Endothelial cell of umbilical vein (primary cell): ENCODE results near the gene PRDM2. TPM values are rescaled to one million over a fixed set of nuclear protein-coding genes. Genes with fewer than 3 reads are reported as not detected.

ENCODE experiments used
- BruUV-seq: library from RNA; stranded (reverse); fragments of 400-500 nt; replicated peaks from 2 replicates; lab custom pipeline; 2021; lab: Mats Ljungman, UMichigan
- CTCF ChIA-PET: fragments of 300-600, 350-600 bp; sonication (Branson Sonifier 250); formaldehyde crosslinking; loops from one replicate; lab custom pipeline; 2021; ENCODE audit warnings: antibody characterized with exemption, inconsistent platforms; lab: Charles Lee
- POLR2A ChIA-PET: fragments of 300-600, 350-600 bp; sonication (Branson Sonifier 250); formaldehyde crosslinking; loops from one replicate; lab custom pipeline; 2021; ENCODE audit warnings: antibody characterized with exemption, inconsistent platforms; lab: Charles Lee
- DNase-seq: peaks from one replicate; pipeline ENCODE4 v3.0.0-alpha.2; 2011; ENCODE audit warnings: low read depth, low spot score
- FAIRE-seq: peaks from 2 replicates; lab custom pipeline; 2011; peaks lifted over from hg19 to GRCh38; lab: Jason Lieb, UNC
- H2AFZ ChIP-seq: 2 replicates; pipeline ENCODE4 v1.6.0; 2012; ENCODE audit warnings: low read depth, low read length, control low read depth, inconsistent platforms
- H3K27ac ChIP-seq: 2 replicates; pipeline ENCODE4 v1.5.1; 2011; ENCODE audit warnings: low read depth, mild to moderate bottlenecking, control low read depth, low read length, moderate library complexity; ENCODE audit not compliant: insufficient read depth
- H3K27me3 ChIP-seq, 2 experiments: 2 replicates each; pipeline versions ENCODE4 v1.6.0 to v1.6.1; 2011; ENCODE audit warnings: low read length in 2 of 2, mixed read lengths in 1 of 2; ENCODE audit not compliant: control insufficient read depth in 2 of 2, insufficient read depth in 2 of 2
- H3K36me3 ChIP-seq, 2 experiments: 2 replicates in 1 of 2; 3 replicates in 1 of 2; pipeline ENCODE4 v1.5.1; 2011; ENCODE audit warnings: low read length in 2 of 2, mild to moderate bottlenecking in 1 of 2, moderate library complexity in 1 of 2; ENCODE audit not compliant: control insufficient read depth in 2 of 2, insufficient read depth in 2 of 2; ENCODE audit errors: extremely low read depth in 1 of 2
- H3K4me1 ChIP-seq: 3 replicates; pipeline ENCODE4 v1.5.1; 2011; ENCODE audit warnings: mild to moderate bottlenecking, low read length; ENCODE audit not compliant: control insufficient read depth, insufficient read depth; ENCODE audit errors: extremely low read depth
- H3K4me2 ChIP-seq: 2 replicates; pipeline ENCODE4 v1.6.1; 2011; ENCODE audit warnings: low read length, control low read depth, mixed read lengths; ENCODE audit not compliant: insufficient read depth
- H3K4me3 ChIP-seq, 3 experiments: fragments of 200-600 bp in 1 of 3; sonication (generic), shearing (Covaris generic) in 1 of 3; replicated peaks in 1 of 3; 2 replicates each; pipeline ENCODE4 v1.5.1; 2011 to 2016; ENCODE audit warnings: control low read depth in 3 of 3, low read length in 3 of 3, mild to moderate bottlenecking in 2 of 3, inconsistent platforms in 1 of 3, low read depth in 1 of 3, moderate library complexity in 1 of 3; ENCODE audit not compliant: insufficient read depth in 1 of 3
- H3K79me2 ChIP-seq: 2 replicates; pipeline ENCODE4 v1.6.0; 2012; ENCODE audit warnings: low read length, inconsistent platforms; ENCODE audit not compliant: control insufficient read depth, insufficient read depth
- H3K9ac ChIP-seq: replicated peaks from 2 replicates; pipeline ENCODE3; 2011; ENCODE audit warnings: low read length, control low read depth; ENCODE audit not compliant: insufficient read depth; ENCODE audit errors: extremely low read depth
- H3K9me1 ChIP-seq: replicated peaks from 3 replicates; pipeline ENCODE4 v1.6.0; 2011; ENCODE audit warnings: mild to moderate bottlenecking, low read length; ENCODE audit not compliant: control insufficient read depth, insufficient read depth; ENCODE audit errors: extremely low read depth
- H3K9me3 ChIP-seq: replicated peaks from 2 replicates; pipeline ENCODE4 v1.5.1; 2012; ENCODE audit warnings: low read length, inconsistent platforms; ENCODE audit not compliant: control insufficient read depth, insufficient read depth
- H4K20me1 ChIP-seq: replicated peaks from 2 replicates; pipeline ENCODE3; 2011; ENCODE audit warnings: mild to moderate bottlenecking, low read length; ENCODE audit not compliant: control insufficient read depth, insufficient read depth; ENCODE audit errors: extremely low read depth
- CTCF ChIP-seq, 2 donors: IDR thresholded peaks; 1 replicate in 1 of 2; 2 replicates in 1 of 2; pipeline ENCODE4 v1.5.1; 2011; ENCODE audit warnings: low read length in 2 of 2, mild to moderate bottlenecking in 2 of 2, moderate library complexity in 2 of 2, control low read depth in 1 of 2, inconsistent platforms in 1 of 2, low read depth in 1 of 2; ENCODE audit not compliant: insufficient read depth in 1 of 2; ENCODE audit errors: extremely low read depth in 1 of 2
- EZH2 ChIP-seq: IDR thresholded peaks from 2 replicates; pipeline ENCODE4 v1.6.1; 2012; ENCODE audit warnings: borderline replicate concordance, low read depth, mild to moderate bottlenecking, moderate library complexity, low read length, inconsistent platforms; ENCODE audit not compliant: severe bottlenecking
- FOS ChIP-seq: IDR thresholded peaks from 2 replicates; pipeline ENCODE4 v1.6.1; 2011; ENCODE audit warnings: mild to moderate bottlenecking, low read length, moderate library complexity, borderline replicate concordance; ENCODE audit not compliant: insufficient read depth
- GATA2 ChIP-seq: IDR thresholded peaks from 2 replicates; pipeline ENCODE4 v1.7.0; 2011; ENCODE audit warnings: low read depth, mild to moderate bottlenecking, moderate library complexity, mixed read lengths, low read length; ENCODE audit not compliant: insufficient read length, insufficient read depth
- JUN ChIP-seq: IDR thresholded peaks from 2 replicates; pipeline ENCODE4 v1.6.1; 2011; ENCODE audit warnings: borderline replicate concordance, low read depth; ENCODE audit not compliant: insufficient read length, insufficient read depth
- MYC ChIP-seq: IDR thresholded peaks from one replicate; pipeline ENCODE4 v1.6.1; 2011; ENCODE audit warnings: mild to moderate bottlenecking, low read depth, low read length
- POLR2A ChIP-seq: IDR thresholded peaks from 2 replicates; pipeline ENCODE4 v1.6.1; 2012; ENCODE audit warnings: low read depth, mild to moderate bottlenecking, control low read depth, low read length
- POLR2AphosphoS5 ChIP-seq: IDR thresholded peaks from 2 replicates; pipeline ENCODE4 v1.6.1; 2012; ENCODE audit warnings: low read depth, mild to moderate bottlenecking, control low read depth, low read length, moderate library complexity; ENCODE audit not compliant: insufficient read depth
- dilution Hi-C: fragments of 300-500 bp; cut with MboI; formaldehyde crosslinking; loops from one replicate; pipeline ENCODE4 v1.15.0; 2019; ENCODE audit warnings: low sequenced_read_pairs; ENCODE audit not compliant: extremely low pct_ligation_motif_present
- intact Hi-C: fragments of 100-400 bp; cut with micrococcal nuclease; formaldehyde crosslinking; loops from one replicate; pipeline ENCODE4 v1.10.0; 2022
- polyA plus RNA-seq, 4 experiments: library from polyadenylated mRNA; depleted of rRNA in 3 of 4; stranded (reverse) in 3 of 4; unstranded in 1 of 4; fragments of >200 nt; gene quantifications; 2 replicates each; pipeline versions ENCODE4 v1.2.1 to v1.2.3, GENCODE V29; 2011 to 2012; ENCODE audit warnings: missing spikeins in 1 of 4
- total RNA-seq: library from RNA; stranded (reverse); gene quantifications from 2 replicates; pipeline ENCODE4 v1.2.3, GENCODE V29; 2021
- TF ChIP-seq, protein P1 (sequence below): IDR thresholded peaks from 2 replicates; pipeline ENCODE4 v1.6.1; 2011; ENCODE audit not compliant: insufficient read depth, insufficient read length

The PRDM2 gene
- total and polyA plus RNA-seq, 2 donors (not counting 3 experiments of a cell fraction or from before 2014, with no cell fraction given): 11.3 to 35.7 TPM

DNA sequence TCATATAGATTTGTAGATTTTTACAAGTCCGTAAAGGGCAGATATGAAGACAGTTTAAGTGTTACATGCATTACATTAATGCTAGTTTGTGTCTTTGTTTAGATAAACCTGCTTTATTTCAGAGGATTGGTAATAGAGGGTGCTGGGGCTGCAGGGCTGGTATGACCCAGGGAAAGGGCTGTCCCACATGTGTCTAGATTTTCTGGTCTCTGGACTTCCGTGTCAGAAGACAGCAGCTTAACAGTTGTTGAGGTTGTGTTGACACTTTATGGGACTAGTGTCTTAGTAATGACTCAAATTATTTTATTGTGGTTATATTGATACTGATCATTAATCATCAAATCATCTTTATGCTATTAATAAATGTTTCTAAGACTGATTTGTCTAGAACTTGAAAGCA lies 10.1 kb downstream of the PRDM2 start:
- H3K79me2 ChIP-seq: peaks cover 2% of the 10 kb centered on the region
- no peak overlapping the region for H3K27ac ChIP-seq
- FAIRE-seq (no peak), DNase-seq (no peak)
- no peak overlapping the region for H3K4me2 ChIP-seq
- H3K4me1 ChIP-seq: no peaks in the 10 kb centered on the region
- ChIA-PET CTCF (no interaction called here), POLR2A (no interaction called here)
- TF ChIP-seq MYC (no peak), GATA2 (no peak), FOS (no peak), EZH2 (no peak), POLR2AphosphoS5 (no peak), CTCF (IDR thresholded peaks at IDR 0.05; ENCODE audit: extremely low read depth in 1 of 2, insufficient read depth in 1 of 2, low read depth in 1 of 2, low read length in 2 of 2) (no peak), JUN (no peak), POLR2A (no peak)
- TF ChIP-seq, protein P1, sequence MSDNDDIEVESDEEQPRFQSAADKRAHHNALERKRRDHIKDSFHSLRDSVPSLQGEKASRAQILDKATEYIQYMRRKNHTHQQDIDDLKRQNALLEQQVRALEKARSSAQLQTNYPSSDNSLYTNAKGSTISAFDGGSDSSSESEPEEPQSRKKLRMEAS: no peak
- intact Hi-C loops: no loop called here
- H3K9me1 ChIP-seq: no peaks in the 10 kb centered on the region
- no TSS peak for BruUV-seq
- H3K4me3 ChIP-seq: no peak overlapping the region
- no peak overlapping the region for H3K9ac ChIP-seq
- H3K27me3 ChIP-seq: no peaks in the 10 kb centered on the region
- no peak overlapping the region for H2AFZ ChIP-seq
- dilution Hi-C loops: no loop called here
- H3K36me3 ChIP-seq: no peaks in the 10 kb centered on the region
- no peaks in the 10 kb centered on the region for H3K9me3 ChIP-seq
- no peaks in the 10 kb centered on the region for H4K20me1 ChIP-seq
